Peyer's patch (tissue), 4 donors: ENCODE results near the gene CAMK2D. TPM values are rescaled to one million over a fixed set of nuclear protein-coding genes. Genes with fewer than 3 reads are reported as not detected.

ENCODE experiments used
- DNase-seq, 3 donors: peaks; one replicate each; pipeline ENCODE4 v3.0.0-alpha.2; 2017 to 2019
- H3K27ac ChIP-seq, 4 donors: fragments of 200-600 bp; sonication (generic); one replicate each; pipeline ENCODE4 v1.5.1; 2016 to 2019
- H3K27me3 ChIP-seq, 2 donors: fragments of 200-600 bp; sonication (generic); one replicate each; pipeline ENCODE4 v1.5.1; 2019
- H3K36me3 ChIP-seq, 3 donors: fragments of 200-600 bp; sonication (generic); one replicate each; pipeline ENCODE4 v1.5.1; 2016 to 2019
- H3K4me1 ChIP-seq, 4 donors: fragments of 200-600 bp; sonication (generic); one replicate each; pipeline ENCODE4 v1.5.1; 2016 to 2019
- H3K4me3 ChIP-seq, 4 donors: fragments of 200-600 bp; sonication (generic); 1 replicate in 3 of 4; 2 replicates in 1 of 4; pipeline ENCODE4 v1.5.1; 2016 to 2019; ENCODE audit warnings: mild to moderate bottlenecking in 1 of 4
- H3K9me3 ChIP-seq, 4 donors: fragments of 200-600 bp; sonication (generic); one replicate each; pipeline ENCODE4 v1.5.1; 2016 to 2019; ENCODE audit warnings: mild to moderate bottlenecking in 1 of 4
- POLR2A ChIP-seq, 2 donors: fragments of 450-650 bp; IDR thresholded peaks; one replicate each; pipeline ENCODE4 v1.5.1; 2017; ENCODE audit warnings: antibody characterized with exemption in 2 of 2, mild to moderate bottlenecking in 2 of 2, moderate library complexity in 2 of 2
- total RNA-seq, 4 donors: library from RNA; depleted of rRNA; stranded (reverse); fragments of >200 nt; gene quantifications; one replicate each; pipeline ENCODE4 v1.1.0, GENCODE V29; 2016
- TF ChIP-seq, protein P1 (sequence below), 6 experiments: fragments of 450-650 bp in 4 of 6; fragments of 200-600 bp in 2 of 6; sonication (generic) in 1 of 6; IDR thresholded peaks; one replicate each; pipeline ENCODE4 v1.5.1; 2017 to 2019; ENCODE audit warnings: antibody characterized with exemption in 6 of 6, mild to moderate bottlenecking in 3 of 6, moderate library complexity in 1 of 6

Gene CAMK2D
- total RNA-seq, 4 donors from 2014 or later: 38.8 to 125 (median 63.5) TPM

GRCh38 chr4:113653871-113654270, 107.7 kb downstream of the CAMK2D start:
- Histone ChIP-seq H3K27me3 (no peaks in the 10 kb centered on the region), H3K4me3 (no peak overlapping the region), H3K27ac (no peak overlapping the region), H3K4me1 (no peaks in the 10 kb centered on the region), H3K36me3 (no peaks in the 10 kb centered on the region), H3K9me3 (no peaks in the 10 kb centered on the region)
- TF ChIP-seq, protein P1, sequence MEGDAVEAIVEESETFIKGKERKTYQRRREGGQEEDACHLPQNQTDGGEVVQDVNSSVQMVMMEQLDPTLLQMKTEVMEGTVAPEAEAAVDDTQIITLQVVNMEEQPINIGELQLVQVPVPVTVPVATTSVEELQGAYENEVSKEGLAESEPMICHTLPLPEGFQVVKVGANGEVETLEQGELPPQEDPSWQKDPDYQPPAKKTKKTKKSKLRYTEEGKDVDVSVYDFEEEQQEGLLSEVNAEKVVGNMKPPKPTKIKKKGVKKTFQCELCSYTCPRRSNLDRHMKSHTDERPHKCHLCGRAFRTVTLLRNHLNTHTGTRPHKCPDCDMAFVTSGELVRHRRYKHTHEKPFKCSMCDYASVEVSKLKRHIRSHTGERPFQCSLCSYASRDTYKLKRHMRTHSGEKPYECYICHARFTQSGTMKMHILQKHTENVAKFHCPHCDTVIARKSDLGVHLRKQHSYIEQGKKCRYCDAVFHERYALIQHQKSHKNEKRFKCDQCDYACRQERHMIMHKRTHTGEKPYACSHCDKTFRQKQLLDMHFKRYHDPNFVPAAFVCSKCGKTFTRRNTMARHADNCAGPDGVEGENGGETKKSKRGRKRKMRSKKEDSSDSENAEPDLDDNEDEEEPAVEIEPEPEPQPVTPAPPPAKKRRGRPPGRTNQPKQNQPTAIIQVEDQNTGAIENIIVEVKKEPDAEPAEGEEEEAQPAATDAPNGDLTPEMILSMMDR (IDR thresholded peaks at IDR 0.05): no peak
- no peak for TF ChIP-seq POLR2A (IDR thresholded peaks at IDR 0.05)
- DNase-seq: no peak

- Histone ChIP-seq H3K27me3 (no peaks in the 10 kb centered on the region), H3K4me1 (peaks cover 0 to 42% (median 0%) of the 10 kb centered on the region in 4 donors), H3K36me3 (no peaks in the 10 kb centered on the region), H3K4me3 (no peak overlapping the region), H3K27ac (peak overlapping the region in 2 of 4 donors; percentile 47 to 62), H3K9me3 (no peaks in the 10 kb centered on the region)
- peak in 1 of 3 donors; percentile 56 for DNase-seq
- TF ChIP-seq, protein P1 (IDR thresholded peaks at IDR 0.05): no peak
- no peak for TF ChIP-seq POLR2A (IDR thresholded peaks at IDR 0.05)
These were observed 115.1 kb downstream of the CAMK2D start for GRCh38 chr4:113646442-113646822.

DNA sequence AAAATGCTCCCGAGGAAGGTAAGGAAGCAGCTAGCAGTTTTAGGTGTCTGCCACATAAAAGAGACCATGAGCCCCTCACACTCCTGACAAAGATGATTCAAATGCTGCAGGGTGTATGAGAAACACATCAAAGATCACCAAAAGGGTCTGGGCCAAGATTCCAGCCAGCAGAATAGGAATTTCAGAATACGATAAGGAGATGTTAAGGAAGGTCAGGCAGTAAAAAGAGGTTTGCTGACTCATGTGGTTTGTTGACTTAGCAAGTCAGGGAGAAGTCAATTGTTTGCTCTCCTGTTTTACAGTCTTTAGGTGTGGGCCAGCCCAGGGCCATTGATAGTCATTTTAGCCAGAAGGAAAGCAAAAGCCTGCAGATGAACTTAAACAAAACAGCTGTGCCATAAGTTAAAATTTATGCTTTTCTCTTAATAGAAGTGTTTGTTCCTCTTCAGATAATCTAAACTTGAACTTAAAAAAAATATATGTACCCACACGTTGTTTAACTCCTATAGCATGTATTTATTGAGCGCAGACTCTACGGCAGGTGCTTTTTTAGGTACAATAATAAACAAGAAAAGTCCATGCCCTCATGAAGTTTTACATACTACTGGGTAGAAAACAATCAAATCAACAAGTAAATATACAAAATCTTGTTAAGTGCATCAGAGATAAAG, 115.6 kb downstream of the CAMK2D start:
- DNase-seq: peak in 1 of 3 donors; percentile 68
- Histone ChIP-seq H3K4me3 (no peak overlapping the region), H3K27me3 (no peaks in the 10 kb centered on the region), H3K4me1 (peaks cover 0 to 42% (median 0%) of the 10 kb centered on the region in 4 donors), H3K36me3 (no peaks in the 10 kb centered on the region), H3K9me3 (no peaks in the 10 kb centered on the region), H3K27ac (peak overlapping the region in 2 of 4 donors; percentile 47 to 62)
- TF ChIP-seq, protein P1 (IDR thresholded peaks at IDR 0.05): no peak
- TF ChIP-seq POLR2A (IDR thresholded peaks at IDR 0.05): no peak

GRCh38 chr4:113645288-113645687, 116.2 kb downstream of the CAMK2D start:
- Histone ChIP-seq H3K4me3 (no peak overlapping the region), H3K36me3 (no peaks in the 10 kb centered on the region), H3K27ac (peak overlapping the region in 2 of 4 donors; percentile 14 to 47), H3K27me3 (no peaks in the 10 kb centered on the region), H3K4me1 (peaks cover 0 to 47% (median under 1%) of the 10 kb centered on the region in 4 donors), H3K9me3 (no peaks in the 10 kb centered on the region)
- DNase-seq: no peak
- TF ChIP-seq, protein P1 (IDR thresholded peaks at IDR 0.05): no peak
- TF ChIP-seq POLR2A (IDR thresholded peaks at IDR 0.05): no peak

- Histone ChIP-seq H3K27me3 (no peaks in the 10 kb centered on the region), H3K9me3 (no peaks in the 10 kb centered on the region), H3K4me1 (peaks cover 0 to 55% (median 3%) of the 10 kb centered on the region in 4 donors), H3K4me3 (no peak overlapping the region), H3K36me3 (no peaks in the 10 kb centered on the region), H3K27ac (no peak overlapping the region)
- DNase-seq: no peak
- no peak for TF ChIP-seq POLR2A (IDR thresholded peaks at IDR 0.05)
- TF ChIP-seq, protein P1 (IDR thresholded peaks at IDR 0.05): no peak
These were observed 117.1 kb downstream of the CAMK2D start for GRCh38 chr4:113644398-113644797.
